Left colon (tissue), 2 donors: ENCODE results near the gene HOXA11. TPM values are rescaled to one million over a fixed set of nuclear protein-coding genes. Genes with fewer than 3 reads are reported as not detected.

Source experiments
- ATAC-seq: fragments of 200-7000 bp; cut with Tn5 transposase; one replicate; pipeline ENCODE4 v1.9.1; 2020; ENCODE audit warnings: mild to moderate bottlenecking, moderate library complexity
- DNase-seq, 2 donors: peaks; one replicate each; pipeline ENCODE4 v3.0.0-alpha.2; 2020
- intact Hi-C, 2 donors: fragments of 100-400 bp; cut with DNase I in 1 of 2; cut with micrococcal nuclease in 1 of 2; formaldehyde crosslinking; loops; one replicate each; pipeline versions ENCODE4 v1.11.2 to v1.14.0; 2022; cut with DNase I, micrococcal nuclease
- total RNA-seq, 2 donors: library from RNA; stranded (reverse); fragmentation: NEBNext Ultra II Directional; extraction: Animal tissue kit (Norgen Biotek cat#: 25700); gene quantifications; one replicate each; pipeline ENCODE4 v1.2.1, GENCODE V29; 2021
- donor health status: DM: no; HTN: no; CAD: no.
- donor health status: DM: yes; HTN: yes; CAD: no.

HOXA11 gene
- total RNA-seq, 2 donors from 2014 or later: 3.1 to 6.1 TPM

- intact Hi-C loops: no loop called here
- DNase-seq: peak; percentile 76 to 83
- ATAC-seq: no peak
Observed at GRCh38 chr7:27156508-27156898, 28.5 kb downstream of the HOXA11 start, which contains the start of gene HOXA7. HOXA7 (minus strand) TSS chr7:27156675; CDS start chr7:27156545, 130 bp downstream.

GRCh38 chr7:27155816-27156507 lies 29.1 kb downstream of the HOXA11 start:
- ATAC-seq (peak; percentile 30), DNase-seq (peak; percentile 74 to 79)
- intact Hi-C loops: no loop called here

- intact Hi-C loops: no loop called here
- no peak for ATAC-seq
- peak; percentile 39 to 63 for DNase-seq
Observed at GRCh38 chr7:27154901-27155815, 29.9 kb downstream of the HOXA11 start.

DNA sequence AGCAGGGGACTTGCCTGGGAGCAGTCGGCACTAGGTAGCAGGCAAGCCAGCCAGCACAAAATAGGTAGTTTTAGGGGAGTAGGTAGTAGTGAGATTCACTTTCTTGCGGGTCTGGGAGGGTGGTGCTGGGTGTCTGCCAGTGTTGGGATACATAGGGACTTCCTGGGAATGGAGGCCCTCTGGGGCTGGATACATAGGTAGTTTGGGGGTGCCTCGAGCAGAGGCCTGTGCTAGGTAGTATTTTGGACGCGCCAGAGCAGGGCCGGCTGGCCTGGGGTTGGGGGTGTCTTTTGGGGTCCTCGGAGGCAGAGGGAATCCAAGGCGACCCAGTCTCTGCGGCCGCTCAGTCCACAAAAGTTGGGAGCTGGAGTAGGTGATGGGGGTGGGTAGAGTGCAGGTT lies 30.7 kb downstream of the HOXA11 start:
- intact Hi-C loops: no loop called here
- ATAC-seq: no peak
- DNase-seq: peak; percentile 28 to 33

GRCh38 chr7:27153526-27153925 lies 31.5 kb downstream of the HOXA11 start:
- intact Hi-C loops: no loop called here
- DNase-seq (peak in 1 of 2 donors; percentile 28), ATAC-seq (no peak)

GRCh38 chr7:27152816-27153442 lies 32.1 kb downstream of the HOXA11 start:
- ATAC-seq (no peak), DNase-seq (no peak)
- intact Hi-C loops: no loop called here

DNA sequence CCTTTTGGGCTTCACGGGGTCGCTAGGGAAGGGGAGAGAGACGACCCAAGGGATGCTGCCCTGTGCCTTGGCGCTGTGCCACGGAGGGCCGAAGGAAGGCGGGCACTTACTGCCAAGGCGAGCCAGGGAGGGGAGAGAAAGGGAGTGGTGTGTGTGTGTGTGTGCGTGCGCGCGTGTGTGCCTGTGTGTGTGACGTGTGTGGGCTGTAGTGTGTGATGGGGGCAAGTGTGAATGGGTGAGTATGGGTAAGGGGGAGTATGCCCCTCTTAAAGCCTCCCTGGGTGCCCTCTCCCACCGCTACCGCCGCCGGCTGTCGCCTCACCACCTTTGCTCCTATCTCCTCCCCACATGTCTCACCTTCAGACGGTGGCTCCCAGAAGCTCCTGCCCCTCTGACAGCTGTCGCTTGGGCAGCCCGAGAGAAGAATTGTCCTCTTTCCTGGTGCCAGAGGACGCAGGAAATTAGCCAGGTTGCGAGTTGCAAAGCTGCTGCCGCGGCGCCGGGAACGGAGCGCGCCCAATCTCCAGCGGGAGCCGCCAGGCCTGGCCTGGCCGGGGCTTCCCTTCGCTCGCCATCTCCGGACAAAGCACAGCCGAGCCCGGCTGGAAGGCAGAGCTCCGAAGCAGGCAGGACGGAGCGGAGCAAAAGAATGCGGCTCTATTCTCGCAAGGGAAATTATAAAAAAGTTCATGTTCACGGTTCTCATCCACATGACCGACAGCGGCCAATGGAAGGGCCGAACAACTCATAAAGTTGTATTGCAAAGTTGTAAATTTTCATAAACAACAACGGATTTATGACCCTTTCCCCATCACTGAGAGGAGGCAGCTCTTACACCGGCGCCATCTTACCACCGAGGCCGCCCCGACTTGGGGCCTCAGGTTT lies 32.9 kb downstream of the HOXA11 start, which contains the start of gene HOXA3:
Gene HOXA3 (minus strand): TSS at position 653 of the 885 bp plus-strand sequence. CDS start 41,943 bp downstream, outside the sequence.
- peak; percentile 48 for ATAC-seq
- peak; percentile 85 to 87 for DNase-seq
- intact Hi-C loops: no loop called here

GRCh38 chr7:27151341-27151930 lies 33.6 kb downstream of the HOXA11 start:
- DNase-seq (peak in 1 of 2 donors; percentile 40), ATAC-seq (no peak)
- intact Hi-C loops: no loop called here

GRCh38 chr7:27150568-27151340 lies 34.3 kb downstream of the HOXA11 start:
- intact Hi-C loops: no loop called here
- DNase-seq (peak; percentile 81 to 85), ATAC-seq (peak; percentile 38)

GRCh38 chr7:27149842-27150567 lies 35.0 kb downstream of the HOXA11 start:
- DNase-seq (peak; percentile 46 to 53), ATAC-seq (no peak)
- intact Hi-C loops: no loop called here

DNA sequence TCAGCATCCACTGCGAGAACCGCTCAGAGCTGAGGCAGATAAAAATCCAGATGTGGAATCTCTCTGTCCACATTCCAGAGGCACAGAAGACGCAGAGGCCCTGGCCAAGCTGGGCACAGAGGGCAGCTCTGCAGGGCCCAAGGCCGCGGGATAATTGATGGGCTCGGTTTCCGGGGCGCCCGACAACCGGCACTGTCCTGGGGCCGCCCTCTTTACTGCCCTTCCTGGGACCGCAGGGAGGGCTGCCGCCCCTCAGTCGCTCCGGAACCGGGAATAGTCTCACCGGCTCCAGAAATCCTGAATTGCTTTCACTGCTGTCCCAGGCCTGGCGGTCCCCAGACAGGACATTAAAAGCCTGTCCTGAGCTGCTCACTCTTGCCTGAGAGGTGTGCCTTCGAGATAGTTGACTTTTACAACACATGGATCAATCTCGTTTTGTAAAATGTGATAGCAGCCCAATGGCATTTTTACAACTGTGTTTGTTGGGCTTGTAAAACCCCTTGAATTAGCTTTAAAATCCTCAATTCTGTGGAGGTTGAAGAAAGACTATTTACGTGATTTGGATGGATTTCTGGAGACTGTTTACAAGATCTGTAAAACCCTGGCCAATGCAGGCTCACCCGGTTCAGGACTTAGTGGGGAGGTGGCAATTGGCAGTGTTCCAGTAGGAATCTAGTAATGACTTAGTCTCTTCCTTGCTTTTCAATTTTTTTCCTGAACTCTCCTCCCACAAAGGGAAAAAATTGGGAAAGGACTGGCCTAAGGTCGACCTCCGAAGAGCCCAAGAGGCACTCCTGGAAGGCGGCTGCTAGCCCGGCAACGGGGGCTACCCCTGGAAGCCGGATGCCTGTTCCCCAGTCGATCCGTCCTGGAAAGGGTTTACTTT lies 36.0 kb downstream of the HOXA11 start:
- DNase-seq: peak; percentile 52 to 61
- peak; percentile 33 for ATAC-seq
- intact Hi-C loops: no loop called here

DNA sequence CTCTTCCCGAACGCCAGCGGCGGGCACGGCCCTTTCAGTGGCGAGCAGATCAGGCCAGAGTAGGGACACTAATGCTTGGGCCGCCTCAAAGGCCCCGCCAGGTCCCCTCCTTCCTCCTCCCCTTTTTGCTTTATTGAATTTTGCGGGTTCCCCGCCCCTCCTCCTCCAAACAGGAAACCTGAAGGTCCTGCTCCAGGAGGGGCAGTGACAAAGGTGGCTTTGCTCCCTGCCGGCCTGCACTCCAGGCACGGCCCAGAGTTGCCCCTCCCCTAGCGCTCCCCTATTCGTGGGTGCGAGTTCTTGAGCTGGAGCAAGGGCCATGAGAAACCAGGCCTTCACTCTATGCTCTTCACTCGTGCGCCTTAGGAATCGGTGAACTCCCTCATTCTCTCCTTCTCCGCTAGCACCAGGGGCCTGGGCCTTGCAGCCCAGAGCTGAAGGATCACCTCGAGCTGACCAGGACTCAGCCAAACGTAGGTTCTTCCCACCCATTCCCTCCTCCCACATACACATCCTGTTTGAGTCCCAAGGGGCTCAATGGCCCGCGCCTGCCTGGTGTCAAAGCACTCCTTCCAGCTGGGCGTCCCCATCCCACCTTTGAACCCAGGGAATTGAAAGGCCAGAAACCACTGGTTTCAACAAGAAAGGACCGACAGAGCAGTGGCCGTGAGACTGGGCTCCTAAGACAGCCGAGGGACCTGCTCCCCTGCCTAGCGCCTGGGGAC lies 36.8 kb downstream of the HOXA11 start:
- DNase-seq (peak; percentile 70 to 81), ATAC-seq (peak; percentile 33)
- intact Hi-C loops: no loop called here

DNA sequence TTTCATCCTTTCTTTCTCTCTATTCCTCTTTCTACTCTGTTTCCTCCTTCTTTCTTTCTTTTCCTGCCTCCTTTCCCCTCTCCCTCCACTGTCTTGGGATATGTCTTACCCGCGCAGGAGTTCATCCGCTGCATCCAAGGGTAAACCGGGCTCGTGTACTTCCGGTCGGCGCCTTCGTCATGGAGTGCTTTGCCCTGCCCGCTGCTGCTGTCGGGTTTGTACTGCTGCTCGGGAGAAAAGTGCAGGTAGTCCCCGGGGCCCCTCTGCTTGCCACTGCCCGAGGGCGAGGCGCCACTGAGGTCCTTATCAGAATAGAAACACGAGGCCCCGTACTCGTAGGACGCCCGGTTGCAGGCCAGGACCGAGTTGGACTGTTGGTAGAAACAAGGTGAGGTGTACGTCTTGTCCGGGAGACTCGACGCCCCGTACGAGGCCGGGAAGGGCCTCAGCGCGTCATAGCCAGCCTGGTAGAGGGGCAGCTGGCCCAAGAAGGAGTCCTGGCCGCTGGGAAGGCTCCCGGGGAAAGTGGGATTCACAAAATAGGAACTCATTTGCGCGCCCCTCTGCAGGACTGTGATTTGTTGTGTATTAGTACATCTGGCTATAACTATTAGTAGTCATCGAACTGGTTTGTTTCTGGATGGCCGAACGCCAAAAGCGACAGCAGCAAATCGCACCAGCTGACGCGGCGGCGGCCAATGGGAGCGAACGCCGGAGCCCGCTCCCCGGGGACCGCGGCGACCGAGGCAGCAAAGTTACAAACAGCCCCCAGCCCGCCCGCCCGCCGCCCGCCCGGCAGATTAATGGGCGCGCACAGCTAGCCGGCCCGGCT lies 37.6 kb downstream of the HOXA11 start, which contains the start of gene HOXA6:
Gene HOXA6 (minus strand): TSS at position 576 of the 832 bp plus-strand sequence. CDS start 25 bp downstream, at position 551.
- intact Hi-C loops: no loop called here
- ATAC-seq (peak; percentile 1), DNase-seq (peak; percentile 82)
